ENCODE data around the gene PCGF3.

DNA sequence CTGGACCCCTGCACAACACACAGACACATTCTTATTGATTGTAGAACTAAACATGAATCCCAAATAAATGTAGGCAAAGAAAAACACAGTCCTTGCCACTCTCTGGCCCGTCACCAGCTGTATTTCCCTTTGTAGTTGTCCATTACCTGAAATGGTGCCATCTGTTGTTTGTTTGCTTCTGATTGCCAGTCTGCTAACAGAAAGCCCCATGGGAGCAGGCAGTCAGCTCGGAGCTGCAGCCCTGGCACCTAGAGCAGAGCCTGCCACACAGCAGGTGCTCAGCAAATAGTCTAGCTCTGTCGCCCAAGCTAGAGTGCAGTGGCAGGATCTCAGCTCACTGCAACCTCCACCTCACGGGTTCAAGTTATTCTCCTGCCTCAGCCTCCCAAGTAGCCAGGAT is 91.4 kb downstream of the PCGF3 start:
- TF ChIP-seq CTCF (IDR thresholded peaks at IDR 0.05; ENCODE audit: low read depth, low read length) (no peak), EZH2phosphoT487 (IDR thresholded peaks at IDR 0.05; ENCODE audit: low read depth) (no peak)

Measured in OCI-LY3 (cell line).